Subcutaneous adipose tissue (tissue), 4 donors: ENCODE data around the gene COX5B. TPM values are rescaled to one million over a fixed set of nuclear protein-coding genes. Genes with fewer than 3 reads are reported as not detected.

Experiments used
- CTCF ChIP-seq: fragments of 450-650 bp; IDR thresholded peaks from one replicate; pipeline ENCODE4 v1.5.1; 2016; ENCODE audit warnings: low read depth, mild to moderate bottlenecking, control low read depth, antibody characterized with exemption, moderate library complexity
- total RNA-seq, 4 donors: library from RNA; depleted of rRNA; stranded (reverse); fragments of >200 nt; gene quantifications; one replicate each; pipeline ENCODE4 v1.1.0, GENCODE V29; 2016

COX5B gene
- total RNA-seq, 4 donors from 2014 or later: 279 to 513 (median 342) TPM

GRCh38 chr2:97673182-97673914 lies 27.5 kb downstream of the COX5B start:
- TF ChIP-seq CTCF: no peak

- no peak for TF ChIP-seq CTCF
Observed at GRCh38 chr2:97673915-97674283, 28.0 kb downstream of the COX5B start.

GRCh38 chr2:97675430-97676113 lies 29.7 kb downstream of the COX5B start:
- no peak for TF ChIP-seq CTCF

- TF ChIP-seq CTCF: no peak
Observed at GRCh38 chr2:97676620-97677019, 30.8 kb downstream of the COX5B start.

- TF ChIP-seq CTCF: no peak
Observed at GRCh38 chr2:97677480-97677879, 31.6 kb downstream of the COX5B start.

- TF ChIP-seq CTCF: no peak
Observed at GRCh38 chr2:97678298-97678697, 32.4 kb downstream of the COX5B start.

- no peak for TF ChIP-seq CTCF
Observed at GRCh38 chr2:97688062-97688827, 42.4 kb downstream of the COX5B start.
